ENCODE results near the gene MARCO.
"Not testable (repeated sequence)": the region's sequence is repeated elsewhere in the genome, so short reads cannot be mapped to it uniquely, and the experiment has no call there.

The MARCO gene

GRCh38 chr2:119003856-119004255 is 61.9 kb downstream of the MARCO start:
- not testable (repeated sequence) for H3K4me3 ChIP-seq (ENCODE audit: insufficient read depth, low read depth, low read length); H3K27ac ChIP-seq (ENCODE audit: insufficient read depth, low read depth, low read length, poor library complexity, severe bottlenecking); H3K27me3 ChIP-seq (ENCODE audit: control insufficient read depth, insufficient read depth, low read length, poor library complexity, severe bottlenecking); H3K9me3 ChIP-seq (ENCODE audit: control insufficient read depth, low read length); H3K4me1 ChIP-seq (ENCODE audit: control insufficient read depth, insufficient read depth, low read length); H3K36me3 ChIP-seq (ENCODE audit: control insufficient read depth, insufficient read depth, low read length)
- WGBS, 2 experiments = 91 to 92% methylated on average over 4 of the region's 4 CpGs

GRCh38 chr2:119004602-119005001 is 62.6 kb downstream of the MARCO start:
- Histone ChIP-seq H3K36me3 (ENCODE audit: control insufficient read depth, insufficient read depth, low read length) (no peaks in the 10 kb centered on the region), H3K4me3 (ENCODE audit: insufficient read depth, low read depth, low read length) (no peak overlapping the region), H3K27ac (ENCODE audit: insufficient read depth, low read depth, low read length, poor library complexity, severe bottlenecking) (no peak overlapping the region), H3K27me3 (ENCODE audit: control insufficient read depth, insufficient read depth, low read length, poor library complexity, severe bottlenecking) (no peaks in the 10 kb centered on the region), H3K9me3 (ENCODE audit: control insufficient read depth, low read length) (no peaks in the 10 kb centered on the region), H3K4me1 (ENCODE audit: control insufficient read depth, insufficient read depth, low read length) (no peaks in the 10 kb centered on the region)
- WGBS, 2 experiments = 86 to 90% methylated on average over 3 of the region's 3 CpGs

- 93 to 94% methylated on average over 5 of the region's 5 CpGs for WGBS, 2 experiments
- Histone ChIP-seq H3K27ac (ENCODE audit: insufficient read depth, low read depth, low read length, poor library complexity, severe bottlenecking) (no peak overlapping the region), H3K9me3 (ENCODE audit: control insufficient read depth, low read length) (no peaks in the 10 kb centered on the region), H3K4me3 (ENCODE audit: insufficient read depth, low read depth, low read length) (no peak overlapping the region), H3K36me3 (ENCODE audit: control insufficient read depth, insufficient read depth, low read length) (no peaks in the 10 kb centered on the region), H3K27me3 (ENCODE audit: control insufficient read depth, insufficient read depth, low read length, poor library complexity, severe bottlenecking) (no peaks in the 10 kb centered on the region), H3K4me1 (ENCODE audit: control insufficient read depth, insufficient read depth, low read length) (no peaks in the 10 kb centered on the region)
Measured at GRCh38 chr2:119005051-119005450, 63.1 kb downstream of the MARCO start.

- Histone ChIP-seq H3K4me1 (ENCODE audit: control insufficient read depth, insufficient read depth, low read length) (no peaks in the 10 kb centered on the region), H3K9me3 (ENCODE audit: control insufficient read depth, low read length) (no peaks in the 10 kb centered on the region), H3K4me3 (ENCODE audit: insufficient read depth, low read depth, low read length) (no peak overlapping the region), H3K27me3 (ENCODE audit: control insufficient read depth, insufficient read depth, low read length, poor library complexity, severe bottlenecking) (peaks cover 2% of the 10 kb centered on the region), H3K27ac (ENCODE audit: insufficient read depth, low read depth, low read length, poor library complexity, severe bottlenecking) (no peak overlapping the region), H3K36me3 (ENCODE audit: control insufficient read depth, insufficient read depth, low read length) (no peaks in the 10 kb centered on the region)
- WGBS, 2 experiments = 83 to 88% methylated on average over 6 of the region's 6 CpGs
Measured at GRCh38 chr2:119005555-119005954, 63.6 kb downstream of the MARCO start.

- no peaks in the 10 kb centered on the region for H3K4me1 ChIP-seq (ENCODE audit: control insufficient read depth, insufficient read depth, low read length)
- H3K4me3 ChIP-seq (ENCODE audit: insufficient read depth, low read depth, low read length) = no peak overlapping the region
- H3K9me3 ChIP-seq (ENCODE audit: control insufficient read depth, low read length) = no peaks in the 10 kb centered on the region
- 93% methylated on average over 7 of the region's 7 CpGs for WGBS, 2 experiments
- H3K36me3 ChIP-seq (ENCODE audit: control insufficient read depth, insufficient read depth, low read length) = no peaks in the 10 kb centered on the region
- H3K27me3 ChIP-seq (ENCODE audit: control insufficient read depth, insufficient read depth, low read length, poor library complexity, severe bottlenecking) = peaks cover 10% of the 10 kb centered on the region
- no peak overlapping the region for H3K27ac ChIP-seq (ENCODE audit: insufficient read depth, low read depth, low read length, poor library complexity, severe bottlenecking)
Measured at GRCh38 chr2:119006441-119006840, 64.4 kb downstream of the MARCO start.

GRCh38 chr2:119008108-119008507 is 66.1 kb downstream of the MARCO start:
- H3K27ac ChIP-seq (ENCODE audit: insufficient read depth, low read depth, low read length, poor library complexity, severe bottlenecking) = no peak overlapping the region
- no peak overlapping the region for H3K4me3 ChIP-seq (ENCODE audit: insufficient read depth, low read depth, low read length)
- H3K36me3 ChIP-seq (ENCODE audit: control insufficient read depth, insufficient read depth, low read length) = no peaks in the 10 kb centered on the region
- no peaks in the 10 kb centered on the region for H3K4me1 ChIP-seq (ENCODE audit: control insufficient read depth, insufficient read depth, low read length)
- no peaks in the 10 kb centered on the region for H3K9me3 ChIP-seq (ENCODE audit: control insufficient read depth, low read length)
- WGBS, 2 experiments = 82 to 85% methylated on average over 2 of the region's 2 CpGs
- H3K27me3 ChIP-seq (ENCODE audit: control insufficient read depth, insufficient read depth, low read length, poor library complexity, severe bottlenecking) = peaks cover 10% of the 10 kb centered on the region

- H3K27ac ChIP-seq (ENCODE audit: insufficient read depth, low read depth, low read length, poor library complexity, severe bottlenecking) = no peak overlapping the region
- H3K27me3 ChIP-seq (ENCODE audit: control insufficient read depth, insufficient read depth, low read length, poor library complexity, severe bottlenecking) = peaks cover 10% of the 10 kb centered on the region
- WGBS, 2 experiments = 81 to 89% methylated on average over 3 of the region's 3 CpGs
- no peaks in the 10 kb centered on the region for H3K9me3 ChIP-seq (ENCODE audit: control insufficient read depth, low read length)
- H3K4me1 ChIP-seq (ENCODE audit: control insufficient read depth, insufficient read depth, low read length) = no peaks in the 10 kb centered on the region
- H3K36me3 ChIP-seq (ENCODE audit: control insufficient read depth, insufficient read depth, low read length) = no peaks in the 10 kb centered on the region
- H3K4me3 ChIP-seq (ENCODE audit: insufficient read depth, low read depth, low read length) = no peak overlapping the region
Measured at GRCh38 chr2:119009110-119009509, 67.1 kb downstream of the MARCO start.

GRCh38 chr2:119010336-119010735 is 68.3 kb downstream of the MARCO start:
- Histone ChIP-seq H3K9me3 (ENCODE audit: control insufficient read depth, low read length) (no peaks in the 10 kb centered on the region), H3K27me3 (ENCODE audit: control insufficient read depth, insufficient read depth, low read length, poor library complexity, severe bottlenecking) (peaks cover 10% of the 10 kb centered on the region), H3K4me1 (ENCODE audit: control insufficient read depth, insufficient read depth, low read length) (no peaks in the 10 kb centered on the region), H3K27ac (ENCODE audit: insufficient read depth, low read depth, low read length, poor library complexity, severe bottlenecking) (no peak overlapping the region), H3K36me3 (ENCODE audit: control insufficient read depth, insufficient read depth, low read length) (no peaks in the 10 kb centered on the region), H3K4me3 (ENCODE audit: insufficient read depth, low read depth, low read length) (no peak overlapping the region)
- 88 to 90% methylated on average over 9 of the region's 9 CpGs for WGBS, 2 experiments

- Histone ChIP-seq H3K36me3 (ENCODE audit: control insufficient read depth, insufficient read depth, low read length) (no peaks in the 10 kb centered on the region), H3K27me3 (ENCODE audit: control insufficient read depth, insufficient read depth, low read length, poor library complexity, severe bottlenecking) (peaks cover 10% of the 10 kb centered on the region), H3K4me1 (ENCODE audit: control insufficient read depth, insufficient read depth, low read length) (no peaks in the 10 kb centered on the region), H3K27ac (ENCODE audit: insufficient read depth, low read depth, low read length, poor library complexity, severe bottlenecking) (no peak overlapping the region), H3K4me3 (ENCODE audit: insufficient read depth, low read depth, low read length) (no peak overlapping the region), H3K9me3 (ENCODE audit: control insufficient read depth, low read length) (no peaks in the 10 kb centered on the region)
- 15 to 17% methylated on average over 38 of the region's 38 CpGs for WGBS, 2 experiments
Measured at GRCh38 chr2:119011162-119011909, 69.3 kb downstream of the MARCO start.

GRCh38 chr2:119011910-119012209 is 69.9 kb downstream of the MARCO start:
- no peaks in the 10 kb centered on the region for H3K4me1 ChIP-seq (ENCODE audit: control insufficient read depth, insufficient read depth, low read length)
- no peak overlapping the region for H3K27ac ChIP-seq (ENCODE audit: insufficient read depth, low read depth, low read length, poor library complexity, severe bottlenecking)
- WGBS, 2 experiments = 75 to 76% methylated on average over 5 of the region's 5 CpGs
- H3K36me3 ChIP-seq (ENCODE audit: control insufficient read depth, insufficient read depth, low read length) = no peaks in the 10 kb centered on the region
- H3K27me3 ChIP-seq (ENCODE audit: control insufficient read depth, insufficient read depth, low read length, poor library complexity, severe bottlenecking) = peaks cover 10% of the 10 kb centered on the region
- no peaks in the 10 kb centered on the region for H3K9me3 ChIP-seq (ENCODE audit: control insufficient read depth, low read length)
- H3K4me3 ChIP-seq (ENCODE audit: insufficient read depth, low read depth, low read length) = no peak overlapping the region
